ENCODE results near the gene MAP4K4. TPM values are rescaled to one million over a fixed set of nuclear protein-coding genes. Genes with fewer than 3 reads are reported as not detected.

The MAP4K4 gene
- total RNA-seq, 1 donor from 2014 or later, result 122 TPM

DNA sequence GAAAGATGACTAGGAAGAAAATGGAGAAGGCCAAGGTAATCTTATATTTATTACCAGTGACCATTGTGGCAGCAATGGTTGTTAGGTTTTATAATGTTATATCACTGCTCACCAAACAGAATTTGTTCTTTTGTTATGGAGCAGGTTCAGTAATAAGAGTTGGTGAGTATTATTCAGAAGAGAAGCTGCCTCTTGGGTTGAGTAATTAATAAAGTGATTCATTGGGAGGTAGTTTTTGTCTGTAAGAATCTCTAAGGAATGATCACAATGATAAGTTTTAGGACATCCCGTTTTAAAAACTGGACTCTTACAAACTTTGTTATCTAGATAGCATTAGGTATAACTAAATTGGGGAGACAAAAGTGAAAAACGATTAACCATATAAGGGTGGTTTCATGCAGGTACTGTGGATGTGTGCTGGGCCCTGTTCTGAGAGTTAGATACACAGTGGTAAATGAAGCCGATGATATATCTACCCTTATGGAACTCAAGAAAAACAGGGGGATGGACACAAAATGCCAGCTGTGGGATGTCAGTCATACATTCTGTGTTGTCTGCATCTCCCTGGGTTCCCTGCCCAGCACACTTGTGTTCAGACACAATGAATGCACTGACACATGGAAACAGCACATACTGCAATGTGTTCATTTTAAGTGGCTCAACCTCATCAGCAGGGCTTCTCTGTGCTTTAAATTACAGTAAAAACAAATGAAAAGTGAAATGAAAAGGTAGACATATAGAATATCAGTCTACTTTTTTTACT lies 7.5 kb downstream of the MAP4K4 start:
- TF ChIP-seq, protein P1, sequence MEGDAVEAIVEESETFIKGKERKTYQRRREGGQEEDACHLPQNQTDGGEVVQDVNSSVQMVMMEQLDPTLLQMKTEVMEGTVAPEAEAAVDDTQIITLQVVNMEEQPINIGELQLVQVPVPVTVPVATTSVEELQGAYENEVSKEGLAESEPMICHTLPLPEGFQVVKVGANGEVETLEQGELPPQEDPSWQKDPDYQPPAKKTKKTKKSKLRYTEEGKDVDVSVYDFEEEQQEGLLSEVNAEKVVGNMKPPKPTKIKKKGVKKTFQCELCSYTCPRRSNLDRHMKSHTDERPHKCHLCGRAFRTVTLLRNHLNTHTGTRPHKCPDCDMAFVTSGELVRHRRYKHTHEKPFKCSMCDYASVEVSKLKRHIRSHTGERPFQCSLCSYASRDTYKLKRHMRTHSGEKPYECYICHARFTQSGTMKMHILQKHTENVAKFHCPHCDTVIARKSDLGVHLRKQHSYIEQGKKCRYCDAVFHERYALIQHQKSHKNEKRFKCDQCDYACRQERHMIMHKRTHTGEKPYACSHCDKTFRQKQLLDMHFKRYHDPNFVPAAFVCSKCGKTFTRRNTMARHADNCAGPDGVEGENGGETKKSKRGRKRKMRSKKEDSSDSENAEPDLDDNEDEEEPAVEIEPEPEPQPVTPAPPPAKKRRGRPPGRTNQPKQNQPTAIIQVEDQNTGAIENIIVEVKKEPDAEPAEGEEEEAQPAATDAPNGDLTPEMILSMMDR (IDR thresholded peaks at IDR 0.05), result no peak
- Mint-ChIP-seq H3K27ac (ENCODE audit: unreplicated experiment) (peak overlapping the region; percentile 50), H3K9me3 (ENCODE audit: low read depth) (no peaks in the 10 kb centered on the region), H3K27me3 (ENCODE audit: low read depth) (no peaks in the 10 kb centered on the region), H3K4me3 (ENCODE audit: unreplicated experiment) (no peak overlapping the region), H3K36me3 (ENCODE audit: low read depth) (peaks cover 9% of the 10 kb centered on the region), H3K4me1 (ENCODE audit: low read depth) (peaks cover 59% of the 10 kb centered on the region)
- no peak for DNase-seq (ENCODE audit: low spot score)

DNA sequence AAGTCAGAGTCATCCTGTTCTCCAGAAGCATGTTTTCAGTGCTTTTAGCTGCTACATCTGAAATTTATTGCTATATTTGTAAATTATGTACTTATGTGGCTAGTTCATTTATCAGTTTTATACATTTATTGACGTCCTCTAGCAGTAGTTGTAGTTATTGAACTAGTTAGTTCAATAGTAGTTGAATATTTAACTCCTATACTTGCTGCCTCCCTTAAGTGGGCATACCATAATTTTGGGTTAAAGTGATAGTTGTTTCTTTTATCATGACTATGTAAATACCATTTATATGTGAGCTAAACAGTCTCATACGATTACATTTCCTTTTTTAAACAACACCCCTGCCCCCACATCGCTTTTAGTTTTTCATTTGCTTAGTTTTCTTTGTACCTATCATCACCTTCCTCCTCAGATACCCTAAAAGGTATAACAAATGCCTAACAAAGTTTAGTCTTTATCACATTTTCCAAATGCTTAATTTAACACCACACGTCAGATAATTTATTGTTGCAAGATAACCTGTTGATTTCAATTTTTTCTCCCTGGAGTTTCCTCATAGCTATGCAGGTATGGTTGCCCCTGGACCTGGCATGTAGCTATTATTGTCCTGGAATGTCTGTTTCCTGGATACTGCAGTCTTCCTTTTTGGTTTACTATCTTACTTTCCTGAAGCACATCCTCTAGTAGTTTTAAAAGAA lies 8.8 kb downstream of the MAP4K4 start:
- Mint-ChIP-seq H3K9me3 (ENCODE audit: low read depth) (no peaks in the 10 kb centered on the region), H3K36me3 (ENCODE audit: low read depth) (peaks cover 7% of the 10 kb centered on the region), H3K4me3 (ENCODE audit: unreplicated experiment) (no peak overlapping the region), H3K27me3 (ENCODE audit: low read depth) (no peaks in the 10 kb centered on the region), H3K4me1 (ENCODE audit: low read depth) (peaks cover 69% of the 10 kb centered on the region), H3K27ac (ENCODE audit: unreplicated experiment) (peak overlapping the region; percentile 69)
- no peak for DNase-seq (ENCODE audit: low spot score)
- TF ChIP-seq, protein P1 (IDR thresholded peaks at IDR 0.05), result no peak

DNA sequence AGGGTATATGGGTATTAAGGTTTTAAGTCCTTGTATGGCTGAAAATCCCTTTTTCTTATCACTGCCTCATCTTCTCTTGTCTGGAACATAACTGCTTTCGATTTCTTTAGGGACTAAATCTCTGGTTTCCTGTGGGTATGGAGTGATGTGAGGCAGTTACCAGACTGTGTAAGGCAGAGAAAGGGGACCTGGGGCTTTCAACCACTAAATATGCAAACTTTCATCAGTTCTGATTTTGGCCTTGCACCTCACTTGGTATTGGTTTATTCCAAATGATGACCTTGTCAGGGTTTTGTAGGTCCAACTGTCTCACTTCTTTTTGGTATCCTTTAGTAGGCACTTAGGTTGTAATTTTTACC lies 9.3 kb downstream of the MAP4K4 start:
- peaks cover 72% of the 10 kb centered on the region for H3K4me1 Mint-ChIP-seq (ENCODE audit: low read depth)
- DNase-seq (ENCODE audit: low spot score), result no peak
- TF ChIP-seq, protein P1 (IDR thresholded peaks at IDR 0.05), result no peak
- H3K27me3 Mint-ChIP-seq (ENCODE audit: low read depth), result no peaks in the 10 kb centered on the region
- peaks cover 5% of the 10 kb centered on the region for H3K36me3 Mint-ChIP-seq (ENCODE audit: low read depth)
- no peaks in the 10 kb centered on the region for H3K9me3 Mint-ChIP-seq (ENCODE audit: low read depth)
- peak overlapping the region; percentile 69 for H3K27ac Mint-ChIP-seq (ENCODE audit: unreplicated experiment)
- H3K4me3 Mint-ChIP-seq (ENCODE audit: unreplicated experiment), result no peak overlapping the region

DNA sequence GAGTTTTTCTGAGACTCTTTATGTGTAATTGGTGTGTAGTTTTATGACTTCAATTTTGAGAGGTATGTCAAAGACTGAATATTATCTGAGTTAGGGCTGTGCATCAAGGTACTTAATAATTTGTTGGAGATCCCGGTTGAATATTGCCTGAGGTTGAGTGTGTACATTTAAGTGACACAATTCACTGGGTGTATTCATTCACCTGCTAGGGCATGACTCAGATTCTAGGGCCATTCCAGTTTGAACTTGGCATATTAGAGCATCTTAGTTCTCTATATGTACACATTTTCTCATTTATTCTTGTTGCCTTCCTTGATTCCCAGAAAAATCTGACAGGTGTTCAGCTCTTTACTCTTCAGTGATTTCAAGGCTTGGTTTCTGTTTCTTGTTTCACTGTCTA lies 12.5 kb downstream of the MAP4K4 start:
- Mint-ChIP-seq H3K4me3 (ENCODE audit: unreplicated experiment) (no peak overlapping the region), H3K27ac (ENCODE audit: unreplicated experiment) (peak overlapping the region; percentile 69), H3K4me1 (ENCODE audit: low read depth) (peaks cover 49% of the 10 kb centered on the region), H3K27me3 (ENCODE audit: low read depth) (no peaks in the 10 kb centered on the region), H3K36me3 (ENCODE audit: low read depth) (no peaks in the 10 kb centered on the region), H3K9me3 (ENCODE audit: low read depth) (no peaks in the 10 kb centered on the region)
- TF ChIP-seq, protein P1 (IDR thresholded peaks at IDR 0.05), result no peak
- no peak for DNase-seq (ENCODE audit: low spot score)

DNA sequence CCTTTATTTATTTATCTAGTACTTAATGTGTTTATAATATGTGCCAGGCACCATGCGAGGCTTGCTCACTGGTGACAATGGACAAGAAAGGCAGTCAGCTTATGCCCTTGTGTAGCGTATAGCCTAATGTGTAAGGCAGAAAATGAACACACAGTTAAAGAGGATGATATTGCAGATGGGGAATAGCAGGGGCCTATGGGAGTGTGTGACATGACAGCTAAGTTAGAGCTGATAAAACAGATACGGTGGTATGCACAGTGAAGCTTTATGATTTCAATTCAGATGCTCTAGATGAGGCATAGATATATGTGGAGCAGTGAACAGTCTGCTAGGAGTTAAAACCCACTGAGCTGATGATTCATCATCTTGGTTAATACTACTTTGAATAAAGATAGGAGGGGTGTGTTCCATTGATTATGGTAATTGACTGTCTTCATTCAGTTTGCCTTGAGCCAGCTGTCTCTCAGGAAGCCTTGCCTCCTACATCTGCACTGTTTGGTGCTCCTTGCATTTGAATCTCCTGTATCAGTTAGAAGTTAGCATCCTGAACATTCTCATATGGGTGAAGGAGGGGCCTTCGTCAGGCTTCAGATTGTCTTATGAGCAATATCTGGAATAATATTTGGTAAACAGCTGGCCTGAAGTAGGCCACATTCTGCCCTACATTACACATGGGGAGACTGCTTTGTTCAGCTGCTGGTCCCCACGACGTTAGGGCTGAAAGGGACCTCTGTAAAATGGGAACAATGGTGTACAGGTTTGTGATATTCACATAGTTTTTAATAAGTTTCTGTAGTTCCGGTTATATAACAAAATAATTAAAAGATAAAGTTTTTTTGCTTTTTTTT lies 13.2 kb downstream of the MAP4K4 start:
- Mint-ChIP-seq H3K27ac (ENCODE audit: unreplicated experiment) (no peak overlapping the region), H3K27me3 (ENCODE audit: low read depth) (no peaks in the 10 kb centered on the region)
- no peak for DNase-seq (ENCODE audit: low spot score)

More for the DNA sequence above, 13.2 kb downstream of the MAP4K4 start:
- no peaks in the 10 kb centered on the region for H3K9me3 Mint-ChIP-seq (ENCODE audit: low read depth)
- peaks cover 43% of the 10 kb centered on the region for H3K4me1 Mint-ChIP-seq (ENCODE audit: low read depth)
- no peak overlapping the region for H3K4me3 Mint-ChIP-seq (ENCODE audit: unreplicated experiment)
- H3K36me3 Mint-ChIP-seq (ENCODE audit: low read depth), result no peaks in the 10 kb centered on the region
- TF ChIP-seq, protein P1 (IDR thresholded peaks at IDR 0.05), result no peak

Measured in chondrocyte (in vitro differentiated cells).